HEK293 (cell line): ENCODE measurements around the gene VAPA.

ENCODE experiments used
- KLF1 ChIP-seq: fragments of 450-650 bp; formaldehyde crosslinking; IDR thresholded peaks from 2 replicates; pipeline ENCODE4 v1.5.1; 2016; ENCODE audit warnings: missing biosample characterization, missing genetic modification characterization
- SALL2 ChIP-seq: fragments of 450-650 bp; formaldehyde crosslinking; IDR thresholded peaks from 2 replicates; pipeline ENCODE4 v1.5.0; 2017; ENCODE audit warnings: missing biosample characterization, mild to moderate bottlenecking, missing genetic modification characterization, borderline replicate concordance
- ZBTB7A ChIP-seq: fragments of 450-650 bp; formaldehyde crosslinking; IDR thresholded peaks from 2 replicates; pipeline ENCODE4 v1.5.1; 2016; ENCODE audit warnings: low read depth, missing biosample characterization, missing genetic modification characterization
- ZNF138 ChIP-seq: fragments of 450-650 bp; formaldehyde crosslinking; IDR thresholded peaks from 2 replicates; pipeline ENCODE4 v1.5.1; 2016; ENCODE audit warnings: missing biosample characterization, missing genetic modification characterization, borderline replicate concordance
- ZNF169 ChIP-seq: fragments of 450-650 bp; formaldehyde crosslinking; IDR thresholded peaks from 2 replicates; pipeline ENCODE4 v1.5.1; 2016; ENCODE audit warnings: missing biosample characterization, missing genetic modification characterization
- ZNF324 ChIP-seq: fragments of 450-650 bp; formaldehyde crosslinking; IDR thresholded peaks from 2 replicates; pipeline ENCODE4 v1.5.1; 2016; ENCODE audit warnings: missing biosample characterization, missing genetic modification characterization
- ZNF621 ChIP-seq: fragments of 450-650 bp; formaldehyde crosslinking; IDR thresholded peaks from 2 replicates; pipeline ENCODE4 v1.5.1; 2017; ENCODE audit warnings: missing biosample characterization, missing genetic modification characterization
- ZNF670 ChIP-seq: fragments of 450-650 bp; formaldehyde crosslinking; IDR thresholded peaks from 2 replicates; pipeline ENCODE4 v1.5.1; 2016; ENCODE audit warnings: missing biosample characterization, missing genetic modification characterization, low read depth
- TF ChIP-seq, protein P1 (sequence below): fragments of 450-650 bp; formaldehyde crosslinking; IDR thresholded peaks from 2 replicates; pipeline ENCODE4 v1.5.1; 2016; ENCODE audit warnings: missing biosample characterization, missing genetic modification characterization
- TF ChIP-seq, protein P2 (sequence below): fragments of 450-650 bp; formaldehyde crosslinking; IDR thresholded peaks from 2 replicates; pipeline ENCODE4 v1.5.1; 2016; ENCODE audit warnings: missing biosample characterization, missing genetic modification characterization
- TF ChIP-seq, protein P3 (sequence below): fragments of 450-650 bp; formaldehyde crosslinking; IDR thresholded peaks from 2 replicates; pipeline ENCODE4 v1.5.1; 2016; ENCODE audit warnings: missing biosample characterization, missing genetic modification characterization

DNA sequence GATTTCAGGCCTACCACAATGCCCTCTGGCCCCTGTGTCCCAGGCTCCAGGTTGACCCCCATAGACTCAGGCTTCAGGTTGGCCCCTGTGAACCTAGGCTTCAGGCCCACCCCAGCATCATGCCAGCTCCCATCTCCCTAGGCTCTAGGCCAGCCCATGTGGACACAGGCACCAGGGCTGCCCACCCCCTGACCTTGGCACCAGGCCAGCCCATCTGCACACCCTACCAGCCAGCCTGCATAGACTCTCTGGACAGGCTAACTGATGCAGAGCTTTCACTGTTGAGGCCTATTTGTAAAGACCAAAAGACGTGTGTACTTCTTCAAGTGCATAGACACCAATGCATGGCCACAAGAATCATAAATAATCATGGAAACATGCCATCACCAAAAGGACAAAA is 83.9 kb downstream of the VAPA start:
- TF ChIP-seq ZBTB7A (tag by site-specific recombination), result no peak
- no peak for TF ChIP-seq SALL2 (tag by site-specific recombination)
- no peak for TF ChIP-seq ZNF138
- TF ChIP-seq, protein P1, sequence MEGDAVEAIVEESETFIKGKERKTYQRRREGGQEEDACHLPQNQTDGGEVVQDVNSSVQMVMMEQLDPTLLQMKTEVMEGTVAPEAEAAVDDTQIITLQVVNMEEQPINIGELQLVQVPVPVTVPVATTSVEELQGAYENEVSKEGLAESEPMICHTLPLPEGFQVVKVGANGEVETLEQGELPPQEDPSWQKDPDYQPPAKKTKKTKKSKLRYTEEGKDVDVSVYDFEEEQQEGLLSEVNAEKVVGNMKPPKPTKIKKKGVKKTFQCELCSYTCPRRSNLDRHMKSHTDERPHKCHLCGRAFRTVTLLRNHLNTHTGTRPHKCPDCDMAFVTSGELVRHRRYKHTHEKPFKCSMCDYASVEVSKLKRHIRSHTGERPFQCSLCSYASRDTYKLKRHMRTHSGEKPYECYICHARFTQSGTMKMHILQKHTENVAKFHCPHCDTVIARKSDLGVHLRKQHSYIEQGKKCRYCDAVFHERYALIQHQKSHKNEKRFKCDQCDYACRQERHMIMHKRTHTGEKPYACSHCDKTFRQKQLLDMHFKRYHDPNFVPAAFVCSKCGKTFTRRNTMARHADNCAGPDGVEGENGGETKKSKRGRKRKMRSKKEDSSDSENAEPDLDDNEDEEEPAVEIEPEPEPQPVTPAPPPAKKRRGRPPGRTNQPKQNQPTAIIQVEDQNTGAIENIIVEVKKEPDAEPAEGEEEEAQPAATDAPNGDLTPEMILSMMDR (tag by site-specific recombination), result no peak
- TF ChIP-seq, protein P2, sequence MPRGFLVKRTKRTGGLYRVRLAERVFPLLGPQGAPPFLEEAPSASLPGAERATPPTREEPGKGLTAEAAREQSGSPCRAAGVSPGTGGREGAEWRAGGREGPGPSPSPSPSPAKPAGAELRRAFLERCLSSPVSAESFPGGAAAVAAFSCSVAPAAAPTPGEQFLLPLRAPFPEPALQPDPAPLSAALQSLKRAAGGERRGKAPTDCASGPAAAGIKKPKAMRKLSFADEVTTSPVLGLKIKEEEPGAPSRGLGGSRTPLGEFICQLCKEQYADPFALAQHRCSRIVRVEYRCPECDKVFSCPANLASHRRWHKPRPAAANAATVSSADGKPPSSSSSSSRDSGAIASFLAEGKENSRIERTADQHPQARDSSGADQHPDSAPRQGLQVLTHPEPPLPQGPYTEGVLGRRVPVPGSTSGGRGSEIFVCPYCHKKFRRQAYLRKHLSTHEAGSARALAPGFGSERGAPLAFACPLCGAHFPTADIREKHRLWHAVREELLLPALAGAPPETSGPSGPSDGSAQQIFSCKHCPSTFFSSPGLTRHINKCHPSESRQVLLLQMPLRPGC (tag by site-specific recombination), result no peak
- TF ChIP-seq, protein P3, sequence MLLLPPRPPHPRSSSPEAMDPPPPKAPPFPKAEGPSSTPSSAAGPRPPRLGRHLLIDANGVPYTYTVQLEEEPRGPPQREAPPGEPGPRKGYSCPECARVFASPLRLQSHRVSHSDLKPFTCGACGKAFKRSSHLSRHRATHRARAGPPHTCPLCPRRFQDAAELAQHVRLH (tag by site-specific recombination), result no peak
- no peak for TF ChIP-seq KLF1 (tag by site-specific recombination)
- TF ChIP-seq ZNF169 (tag by site-specific recombination), result no peak
- TF ChIP-seq ZNF670 (tag by site-specific recombination), result no peak
- TF ChIP-seq ZNF324 (tag by site-specific recombination), result no peak
- TF ChIP-seq ZNF621 (tag by site-specific recombination), result no peak
